HCT116 (cell line): Measurements from ENCODE around the gene CELF2. TPM values are rescaled to one million over a fixed set of nuclear protein-coding genes. Genes with fewer than 3 reads are reported as not detected.

ENCODE experiments used
- ATAC-seq: fragments of 200-7000 bp; cut with Tn5 transposase; 2 replicates; pipeline ENCODE4 v1.9.1; 2020; ENCODE audit warnings: mild to moderate bottlenecking, moderate library complexity
- BruUV-seq: library from RNA; stranded (reverse); fragments of 400-500 nt; replicated peaks from 2 replicates; lab custom pipeline; 2021; lab: Mats Ljungman, UMichigan
- CTCF ChIA-PET: fragments of 300-600 bp; sonication (Branson Sonifier 250); formaldehyde crosslinking; loops from one replicate; lab custom pipeline; 2021; ENCODE audit warnings: antibody characterized with exemption; lab: Charles Lee
- POLR2A ChIA-PET: fragments of 300-600, 350-600 bp; sonication (Branson Sonifier 250); formaldehyde crosslinking; loops from one replicate; lab custom pipeline; 2021; ENCODE audit warnings: antibody characterized with exemption; lab: Charles Lee
- RAD21 ChIA-PET, 2 experiments: fragments of 300-600 bp; sonication (Branson Sonifier 250); formaldehyde crosslinking; loops; one replicate each; lab custom pipeline; 2023; ENCODE audit warnings: low total read pairs in 2 of 2; ENCODE audit not compliant: uncharacterized antibody in 2 of 2, unreplicated experiment in 2 of 2, low non-redundant PET in 1 of 2; lab: Charles Lee
- DNase-seq: peaks from one replicate; pipeline ENCODE4 v3.0.0-alpha.2; 2010; ENCODE audit warnings: low read depth, low spot score
- H2AFZ ChIP-seq: fragments of 200-600 bp; shearing (Covaris generic), sonication (generic); 2 replicates; pipeline ENCODE4 v1.6.1; 2017; ENCODE audit warnings: low read depth, mixed run types, mixed read lengths, antibody characterized with exemption, low read length; ENCODE audit not compliant: poor library complexity, severe bottlenecking
- H3K27ac ChIP-seq: 2 replicates; pipeline ENCODE4 v1.5.1; 2012; ENCODE audit warnings: low read depth, low read length
- H3K27me3 ChIP-seq: fragments of 200-600 bp; sonication (generic); 2 replicates; pipeline ENCODE4 v1.6.1; 2016; ENCODE audit warnings: mixed run types, low read length, mixed read lengths; ENCODE audit not compliant: insufficient read depth
- H3K36me3 ChIP-seq, 2 experiments: fragments of 200-500 bp in 1 of 2; fragments of 200-600 bp in 1 of 2; sonication (Bioruptor generic) in 1 of 2; sonication (generic) in 1 of 2; 2 replicates each; pipeline versions ENCODE4 v1.5.1 to v1.6.1; 2014 to 2016; ENCODE audit warnings: low read length in 2 of 2, inconsistent platforms in 1 of 2, mixed read lengths in 1 of 2, mixed run types in 1 of 2; ENCODE audit not compliant: insufficient read depth in 2 of 2, control insufficient read depth in 1 of 2
- H3K4me1 ChIP-seq, 2 experiments: fragments of 200-600 bp in 1 of 2; sonication (generic) in 1 of 2; 2 replicates each; pipeline versions ENCODE4 v1.5.1 to v1.6.1; 2012 to 2017; ENCODE audit warnings: low read length in 2 of 2, inconsistent platforms in 1 of 2, mild to moderate bottlenecking in 1 of 2, mixed read lengths in 1 of 2, mixed run types in 1 of 2, moderate library complexity in 1 of 2; ENCODE audit not compliant: insufficient read depth in 2 of 2, control insufficient read depth in 1 of 2
- H3K4me2 ChIP-seq: fragments of 200-600 bp; sonication (generic); 2 replicates; pipeline ENCODE4 v1.6.1; 2017; ENCODE audit warnings: mixed run types, low read length, mixed read lengths
- H3K4me3 ChIP-seq, 2 experiments: fragments of 200-600 bp in 1 of 2; sonication (generic) in 1 of 2; replicated peaks in 1 of 2; 2 replicates each; pipeline ENCODE4 v1.5.1; 2011 to 2016; ENCODE audit warnings: low read length in 2 of 2, control low read depth in 1 of 2, low read depth in 1 of 2, mild to moderate bottlenecking in 1 of 2, mixed read lengths in 1 of 2, mixed run types in 1 of 2
- H3K79me2 ChIP-seq: fragments of 200-600 bp; sonication (generic); 2 replicates; pipeline ENCODE4 v1.6.1; 2017; ENCODE audit warnings: mild to moderate bottlenecking, mixed run types, low read length, moderate library complexity, mixed read lengths; ENCODE audit not compliant: insufficient read depth
- H3K9ac ChIP-seq: fragments of 200-600 bp; sonication (generic); 2 replicates; pipeline ENCODE4 v1.6.1; 2016; ENCODE audit warnings: low read length, mixed read lengths
- H3K9me2 ChIP-seq: fragments of 200-600 bp; sonication (generic), shearing (Covaris generic); 2 replicates; pipeline ENCODE4 v1.6.1; 2017; ENCODE audit warnings: mixed run types, mild to moderate bottlenecking, moderate library complexity; ENCODE audit not compliant: insufficient read depth
- H3K9me3 ChIP-seq, 2 experiments: fragments of 200-500 bp in 1 of 2; fragments of 200-600 bp in 1 of 2; sonication (Bioruptor generic) in 1 of 2; sonication (generic) in 1 of 2; 2 replicates each; pipeline ENCODE4 v1.6.1; 2014 to 2017; ENCODE audit warnings: low read length in 2 of 2, mixed read lengths in 2 of 2, inconsistent platforms in 1 of 2, low read depth in 1 of 2, mild to moderate bottlenecking in 1 of 2, mixed run types in 1 of 2, moderate library complexity in 1 of 2; ENCODE audit not compliant: control insufficient read depth in 1 of 2, insufficient read depth in 1 of 2
- H4K20me1 ChIP-seq: fragments of 200-600 bp; sonication (generic), shearing (Covaris generic); 2 replicates; pipeline ENCODE4 v1.6.1; 2017; ENCODE audit warnings: mixed run types, mild to moderate bottlenecking, moderate library complexity; ENCODE audit not compliant: insufficient read depth
- EGR1 ChIP-seq: IDR thresholded peaks from 2 replicates; pipeline ENCODE4 v1.6.1; 2012; ENCODE audit warnings: low read depth
- EZH2 ChIP-seq: fragments of 200-600 bp; sonication (generic); IDR thresholded peaks from 2 replicates; pipeline ENCODE4 v1.6.1; 2017; ENCODE audit warnings: antibody characterized with exemption, mixed run types
- FOSL1 ChIP-seq: IDR thresholded peaks from 2 replicates; pipeline ENCODE4 v1.6.1; 2012; ENCODE audit warnings: low read depth
- RAD21 ChIP-seq: IDR thresholded peaks from 2 replicates; pipeline ENCODE4 v1.6.1; 2012; ENCODE audit warnings: low read depth, mild to moderate bottlenecking
- REST ChIP-seq: IDR thresholded peaks from 2 replicates; pipeline ENCODE4 v1.6.1; 2012; ENCODE audit warnings: low read depth
- SIN3A ChIP-seq: IDR thresholded peaks from 2 replicates; pipeline ENCODE4 v1.6.1; 2012; ENCODE audit warnings: low read depth
- SP1 ChIP-seq: IDR thresholded peaks from 2 replicates; pipeline ENCODE4 v1.6.1; 2012; ENCODE audit warnings: low read depth
- intact Hi-C: fragments of 100-400 bp; cut with micrococcal nuclease; formaldehyde crosslinking; loops from 2 replicates; pipeline ENCODE4 v1.10.0; 2022
- total RNA-seq: library from RNA; stranded (reverse); gene quantifications from one replicate; pipeline ENCODE4 v1.2.1, GENCODE V29; 2021; ENCODE audit not compliant: unreplicated experiment

The CELF2 gene
- total RNA-seq, 1 experiment from 2014 or later, result 0.66 TPM

GRCh38 chr10:11009471-11010308 is 8.0 kb upstream of the CELF2 start:
- RAD21 ChIA-PET, result no interaction called here
- no peak for DNase-seq
- Histone ChIP-seq H3K4me1 (no peaks in the 10 kb centered on the region), H3K79me2 (no peaks in the 10 kb centered on the region), H3K4me2 (no peak overlapping the region), H3K27me3 (no peaks in the 10 kb centered on the region), H3K27ac (no peak overlapping the region), H3K36me3 (no peaks in the 10 kb centered on the region), H3K9me3 (peaks cover 0 to 13% of the 10 kb centered on the region in 2 experiments; a peak in 2 of 4 replicates), H3K4me3 (no peak overlapping the region), H3K9me2 (no peaks in the 10 kb centered on the region), H3K9ac (no peak overlapping the region), H4K20me1 (no peaks in the 10 kb centered on the region), H2AFZ (no peak overlapping the region)
- POLR2A ChIA-PET, result no interaction called here
- no TSS peak for BruUV-seq
- intact Hi-C loops, result no loop called here
- CTCF ChIA-PET, result no interaction called here
- no peak for ATAC-seq
- TF ChIP-seq EGR1 (no peak), SP1 (no peak), SIN3A (no peak), RAD21 (no peak), EZH2 (no peak), FOSL1 (no peak), REST (no peak)
